ENCODE measurements around the gene CDKAL1.

DNA sequence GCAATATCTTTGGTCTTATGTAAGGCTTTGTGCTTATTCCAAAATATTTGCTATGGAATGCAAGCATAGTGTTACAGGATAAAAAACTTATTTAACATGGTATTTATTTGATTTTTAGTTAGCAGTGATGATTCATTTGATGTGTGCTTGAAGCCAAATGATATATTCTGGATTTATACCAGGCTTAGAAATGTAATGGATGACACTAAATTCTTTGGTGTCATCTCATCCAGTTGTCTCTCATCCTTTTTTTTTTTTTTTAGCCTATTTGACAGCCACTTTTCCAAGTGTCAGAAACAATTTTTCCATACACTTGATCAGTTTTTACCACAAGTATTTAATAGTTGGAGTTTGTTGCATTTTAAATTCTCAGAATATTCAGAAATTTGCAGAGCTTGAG is 515.3 kb downstream of the CDKAL1 start:
- TF ChIP-seq, protein P1, sequence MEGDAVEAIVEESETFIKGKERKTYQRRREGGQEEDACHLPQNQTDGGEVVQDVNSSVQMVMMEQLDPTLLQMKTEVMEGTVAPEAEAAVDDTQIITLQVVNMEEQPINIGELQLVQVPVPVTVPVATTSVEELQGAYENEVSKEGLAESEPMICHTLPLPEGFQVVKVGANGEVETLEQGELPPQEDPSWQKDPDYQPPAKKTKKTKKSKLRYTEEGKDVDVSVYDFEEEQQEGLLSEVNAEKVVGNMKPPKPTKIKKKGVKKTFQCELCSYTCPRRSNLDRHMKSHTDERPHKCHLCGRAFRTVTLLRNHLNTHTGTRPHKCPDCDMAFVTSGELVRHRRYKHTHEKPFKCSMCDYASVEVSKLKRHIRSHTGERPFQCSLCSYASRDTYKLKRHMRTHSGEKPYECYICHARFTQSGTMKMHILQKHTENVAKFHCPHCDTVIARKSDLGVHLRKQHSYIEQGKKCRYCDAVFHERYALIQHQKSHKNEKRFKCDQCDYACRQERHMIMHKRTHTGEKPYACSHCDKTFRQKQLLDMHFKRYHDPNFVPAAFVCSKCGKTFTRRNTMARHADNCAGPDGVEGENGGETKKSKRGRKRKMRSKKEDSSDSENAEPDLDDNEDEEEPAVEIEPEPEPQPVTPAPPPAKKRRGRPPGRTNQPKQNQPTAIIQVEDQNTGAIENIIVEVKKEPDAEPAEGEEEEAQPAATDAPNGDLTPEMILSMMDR (IDR thresholded peaks at IDR 0.05): no peak
- no peak for TF ChIP-seq POLR2A (IDR thresholded peaks at IDR 0.05)
